Thyroid gland (tissue), 4 donors: ENCODE results near the gene ZBTB44. TPM values are rescaled to one million over a fixed set of nuclear protein-coding genes. Genes with fewer than 3 reads are reported as not detected.
"Not testable (repeated sequence)": the region's sequence is repeated elsewhere in the genome, so short reads cannot be mapped to it uniquely, and the experiment has no call there.

Source experiments
- DNase-seq, 2 donors: peaks; one replicate each; pipeline ENCODE4 v3.0.0-alpha.2; 2019
- H3K27ac ChIP-seq, 3 donors: fragments of 200-600 bp; sonication (generic); 1 replicate in 2 of 3; 2 replicates in 1 of 3; pipeline ENCODE4 v1.5.1; 2016 to 2019; ENCODE audit warnings: mild to moderate bottlenecking in 1 of 3, moderate library complexity in 1 of 3
- H3K27me3 ChIP-seq: fragments of 200-600 bp; sonication (generic); one replicate; pipeline ENCODE4 v1.5.1; 2019
- H3K36me3 ChIP-seq, 2 donors: fragments of 200-600 bp; sonication (generic); one replicate each; pipeline ENCODE4 v1.5.1; 2016 to 2019
- H3K4me1 ChIP-seq, 2 donors: fragments of 200-600 bp; sonication (generic); one replicate each; pipeline ENCODE4 v1.5.1; 2017 to 2019
- H3K4me3 ChIP-seq, 3 donors: fragments of 200-600 bp; sonication (generic); replicated peaks in 1 of 3; 1 replicate in 2 of 3; 2 replicates in 1 of 3; pipeline ENCODE4 v1.5.1; 2016; ENCODE audit warnings: mild to moderate bottlenecking in 1 of 3
- H3K9me3 ChIP-seq: fragments of 200-600 bp; sonication (generic); one replicate; pipeline ENCODE4 v1.5.1; 2017
- CTCF ChIP-seq, 6 experiments: fragments of 200-600 bp in 3 of 6; fragments of 450-650 bp in 3 of 6; sonication (generic) in 3 of 6; IDR thresholded peaks; one replicate each; pipeline ENCODE4 v1.5.1; 2016 to 2019; ENCODE audit warnings: antibody characterized with exemption in 6 of 6, mild to moderate bottlenecking in 2 of 6, inconsistent platforms in 1 of 6, moderate library complexity in 1 of 6
- POLR2A ChIP-seq, 2 donors: fragments of 450-650 bp; IDR thresholded peaks; one replicate each; pipeline ENCODE4 v1.6.1; 2017; ENCODE audit warnings: antibody characterized with exemption in 2 of 2, mild to moderate bottlenecking in 2 of 2, moderate library complexity in 1 of 2
- WGBS, 2 donors: methylation state at CpG; one replicate each; pipeline ENCODE4 v1.1.5; 2017; 5-methylcytosine and 5-hydroxymethylcytosine counted together
- intact Hi-C: fragments of 100-400 bp; cut with DNase I; formaldehyde crosslinking; loops from one replicate; pipeline ENCODE4 v1.15.1; 2023
- total RNA-seq, 4 donors: library from RNA; depleted of rRNA; stranded (reverse); fragments of >200 nt; gene quantifications; one replicate each; pipeline ENCODE4 v1.2.3, GENCODE V29; 2016

Gene ZBTB44
- total RNA-seq, 4 donors from 2014 or later = 57.9 to 85.9 (median 58.8) TPM

GRCh38 chr11:130243816-130244215, 70.9 kb downstream of the ZBTB44 start:
- Histone ChIP-seq H3K27me3 (no peaks in the 10 kb centered on the region), H3K36me3 (peaks cover 0 to 3% of the 10 kb centered on the region in 2 donors), H3K9me3 (no peaks in the 10 kb centered on the region), H3K27ac (no peak overlapping the region), H3K4me3 (no peak overlapping the region), H3K4me1 (peaks cover 3 to 10% of the 10 kb centered on the region in 2 donors)
- WGBS, 2 donors = 65 to 72% methylated on average over 2 of the region's 2 CpGs
- no peak for DNase-seq
- intact Hi-C loops = no loop called here
- TF ChIP-seq CTCF (IDR thresholded peaks at IDR 0.05) (no peak), POLR2A (IDR thresholded peaks at IDR 0.05) (no peak)

- H3K4me3 ChIP-seq = no peak overlapping the region
- WGBS, 2 donors = 90 to 93% methylated on average over 2 of the region's 2 CpGs
- H3K27ac ChIP-seq = no peak overlapping the region
- no peaks in the 10 kb centered on the region for H3K27me3 ChIP-seq
- peaks cover 4% of the 10 kb centered on the region in 2 donors for H3K36me3 ChIP-seq
- intact Hi-C loops = no loop called here
- TF ChIP-seq CTCF (IDR thresholded peaks at IDR 0.05) = no peak
- no peak for TF ChIP-seq POLR2A (IDR thresholded peaks at IDR 0.05)
- H3K4me1 ChIP-seq = peaks cover 3 to 10% of the 10 kb centered on the region in 2 donors
- no peak for DNase-seq
- no peaks in the 10 kb centered on the region for H3K9me3 ChIP-seq
Measured at GRCh38 chr11:130241713-130242112, 73.0 kb downstream of the ZBTB44 start.

- no peak overlapping the region for H3K27ac ChIP-seq
- DNase-seq = no peak
- intact Hi-C loops = no loop called here
- no peaks in the 10 kb centered on the region for H3K9me3 ChIP-seq
- H3K36me3 ChIP-seq = peaks cover 13 to 17% of the 10 kb centered on the region in 2 donors
- WGBS, 2 donors = 92% methylated on average over 6 of the region's 6 CpGs
- no peak overlapping the region for H3K4me3 ChIP-seq
- TF ChIP-seq CTCF (IDR thresholded peaks at IDR 0.05) = no peak
- TF ChIP-seq POLR2A (IDR thresholded peaks at IDR 0.05) = no peak
- H3K4me1 ChIP-seq = no peaks in the 10 kb centered on the region
- H3K27me3 ChIP-seq = no peaks in the 10 kb centered on the region
Measured at GRCh38 chr11:130237282-130238006, 77.3 kb downstream of the ZBTB44 start.

- H3K27ac ChIP-seq = no peak overlapping the region
- H3K9me3 ChIP-seq = no peaks in the 10 kb centered on the region
- TF ChIP-seq POLR2A (IDR thresholded peaks at IDR 0.05) (no peak), CTCF (IDR thresholded peaks at IDR 0.05) (no peak)
- intact Hi-C loops = no loop called here
- no peak overlapping the region for H3K4me3 ChIP-seq
- no peak for DNase-seq
- peaks cover 13 to 17% of the 10 kb centered on the region in 2 donors for H3K36me3 ChIP-seq
- no peaks in the 10 kb centered on the region for H3K4me1 ChIP-seq
- no peaks in the 10 kb centered on the region for H3K27me3 ChIP-seq
Measured at GRCh38 chr11:130234315-130234714, 80.4 kb downstream of the ZBTB44 start.

- 84 to 91% methylated on average over 3 of the region's 3 CpGs for WGBS, 2 donors
- H3K4me3 ChIP-seq, H3K9me3 ChIP-seq, H3K27ac ChIP-seq, H3K4me1 ChIP-seq, intact Hi-C loops, DNase-seq, H3K27me3 ChIP-seq: not testable (repeated sequence)
- H3K36me3 ChIP-seq = peaks cover 11 to 17% of the 10 kb centered on the region in 2 donors
Measured at GRCh38 chr11:130233888-130234287, 80.8 kb downstream of the ZBTB44 start.

- DNase-seq, H3K4me1 ChIP-seq, H3K27ac ChIP-seq, H3K9me3 ChIP-seq, H3K4me3 ChIP-seq, H3K27me3 ChIP-seq, intact Hi-C loops: not testable (repeated sequence)
- peaks cover 9 to 17% of the 10 kb centered on the region in 2 donors for H3K36me3 ChIP-seq
Measured at GRCh38 chr11:130233486-130233885, 81.2 kb downstream of the ZBTB44 start.
